Ectodermal cell (in vitro differentiated cells): ENCODE data around the gene ETV1.

ENCODE experiments used
- H3K27ac ChIP-seq: 2 replicates; pipeline ENCODE4 v1.7.0; 2013; ENCODE audit warnings: mild to moderate bottlenecking, low read depth, low read length; ENCODE audit not compliant: insufficient read depth, poor library complexity, severe bottlenecking
- H3K27me3 ChIP-seq: 2 replicates; pipeline ENCODE4 v1.7.0; 2013; ENCODE audit warnings: mild to moderate bottlenecking, low read length; ENCODE audit not compliant: insufficient read depth, control insufficient read depth, poor library complexity, severe bottlenecking
- H3K36me3 ChIP-seq: one replicate; pipeline ENCODE4 v1.7.0; 2013; ENCODE audit warnings: low read length; ENCODE audit not compliant: control insufficient read depth, insufficient read depth
- H3K4me1 ChIP-seq: one replicate; pipeline ENCODE4 v1.7.0; 2013; ENCODE audit warnings: low read length; ENCODE audit not compliant: control insufficient read depth, insufficient read depth
- H3K4me3 ChIP-seq: 2 replicates; pipeline ENCODE4 v1.7.0; 2013; ENCODE audit warnings: low read depth, low read length, control low read depth; ENCODE audit not compliant: insufficient read depth
- H3K9me3 ChIP-seq: 2 replicates; pipeline ENCODE4 v1.7.0; 2013; ENCODE audit warnings: mild to moderate bottlenecking, low read length, moderate library complexity; ENCODE audit not compliant: control insufficient read depth
- WGBS, 2 experiments: methylation state at CpG; one replicate each; pipeline ENCODE4 v1.1.7; 2013; ENCODE audit warnings: missing lambda C conversion rate in 2 of 2; 5-methylcytosine and 5-hydroxymethylcytosine counted together

The ETV1 gene

GRCh38 chr7:13911909-13912308 lies 77.6 kb downstream of the ETV1 start:
- Histone ChIP-seq H3K36me3 (no peaks in the 10 kb centered on the region), H3K4me1 (peaks cover 4% of the 10 kb centered on the region), H3K9me3 (no peaks in the 10 kb centered on the region), H3K27ac (no peak overlapping the region), H3K4me3 (no peak overlapping the region), H3K27me3 (no peaks in the 10 kb centered on the region)
- 94 to 98% methylated on average over 2 of the region's 2 CpGs for WGBS, 2 experiments

- no peaks in the 10 kb centered on the region for H3K36me3 ChIP-seq
- no peak overlapping the region for H3K27ac ChIP-seq
- WGBS, 2 experiments = 95 to 96% methylated on average over 6 to 8 of the region's 8 CpGs
- H3K9me3 ChIP-seq = no peaks in the 10 kb centered on the region
- H3K4me3 ChIP-seq = no peak overlapping the region
- H3K4me1 ChIP-seq = peaks cover 4% of the 10 kb centered on the region
- no peaks in the 10 kb centered on the region for H3K27me3 ChIP-seq
Observed at GRCh38 chr7:13910805-13911551, 78.5 kb downstream of the ETV1 start.

- H3K27me3 ChIP-seq = no peaks in the 10 kb centered on the region
- H3K9me3 ChIP-seq = no peaks in the 10 kb centered on the region
- peaks cover 4% of the 10 kb centered on the region for H3K4me1 ChIP-seq
- no peak overlapping the region for H3K4me3 ChIP-seq
- H3K27ac ChIP-seq = peak overlapping the region; percentile 33
- 58 to 62% methylated on average over 8 of the region's 8 CpGs for WGBS, 2 experiments
- H3K36me3 ChIP-seq = no peaks in the 10 kb centered on the region
Observed at GRCh38 chr7:13908667-13909397, 80.6 kb downstream of the ETV1 start.

GRCh38 chr7:13907831-13908230 lies 81.6 kb downstream of the ETV1 start:
- Histone ChIP-seq H3K36me3 (no peaks in the 10 kb centered on the region), H3K4me3 (no peak overlapping the region), H3K4me1 (peaks cover 4% of the 10 kb centered on the region), H3K27me3 (no peaks in the 10 kb centered on the region), H3K9me3 (no peaks in the 10 kb centered on the region), H3K27ac (no peak overlapping the region)
- no CpG with 5 or more reads among the region's 1 CpG for WGBS, 2 experiments

- 96 to 100% methylated on average over 1 to 3 of the region's 3 CpGs for whole genome bisulfite sequencing, 2 experiments
- Histone ChIP-seq H3K9me3 (no peaks in the 10 kb centered on the region), H3K4me3 (no peak overlapping the region), H3K27ac (no peak overlapping the region), H3K27me3 (no peaks in the 10 kb centered on the region), H3K4me1 (peaks cover 4% of the 10 kb centered on the region), H3K36me3 (no peaks in the 10 kb centered on the region)
Observed at GRCh38 chr7:13904689-13905088, 84.8 kb downstream of the ETV1 start.

GRCh38 chr7:13904007-13904406 lies 85.5 kb downstream of the ETV1 start:
- Histone ChIP-seq H3K27me3 (no peaks in the 10 kb centered on the region), H3K27ac (no peak overlapping the region), H3K4me1 (peaks cover under 1% of the 10 kb centered on the region), H3K9me3 (no peaks in the 10 kb centered on the region), H3K4me3 (no peak overlapping the region), H3K36me3 (no peaks in the 10 kb centered on the region)
- 96 to 100% methylated on average over 2 of the region's 2 CpGs for WGBS, 2 experiments

GRCh38 chr7:13901577-13901976 lies 87.9 kb downstream of the ETV1 start:
- Histone ChIP-seq H3K4me1 (no peaks in the 10 kb centered on the region), H3K9me3 (no peaks in the 10 kb centered on the region), H3K4me3 (no peak overlapping the region), H3K27ac (no peak overlapping the region), H3K36me3 (no peaks in the 10 kb centered on the region), H3K27me3 (no peaks in the 10 kb centered on the region)
- WGBS, 2 experiments = 100% methylated on average over 2 to 3 of the region's 3 CpGs

GRCh38 chr7:13898957-13899670 lies 90.4 kb downstream of the ETV1 start:
- Histone ChIP-seq H3K27ac (no peak overlapping the region), H3K27me3 (no peaks in the 10 kb centered on the region), H3K36me3 (no peaks in the 10 kb centered on the region), H3K4me1 (no peaks in the 10 kb centered on the region), H3K4me3 (no peak overlapping the region), H3K9me3 (no peaks in the 10 kb centered on the region)
- WGBS, 2 experiments = 87 to 90% methylated on average over 6 of the region's 6 CpGs

GRCh38 chr7:13897819-13898218 lies 91.6 kb downstream of the ETV1 start:
- H3K4me1 ChIP-seq = no peaks in the 10 kb centered on the region
- no peaks in the 10 kb centered on the region for H3K36me3 ChIP-seq
- 90 to 100% methylated on average over 1 to 2 of the region's 2 CpGs for WGBS, 2 experiments
- H3K27me3 ChIP-seq = no peaks in the 10 kb centered on the region
- H3K4me3 ChIP-seq = no peak overlapping the region
- H3K27ac ChIP-seq = no peak overlapping the region
- no peaks in the 10 kb centered on the region for H3K9me3 ChIP-seq

- 88 to 95% methylated on average over 4 of the region's 4 CpGs for WGBS, 2 experiments
- no peaks in the 10 kb centered on the region for H3K4me1 ChIP-seq
- no peaks in the 10 kb centered on the region for H3K36me3 ChIP-seq
- H3K4me3 ChIP-seq = no peak overlapping the region
- H3K27me3 ChIP-seq = no peaks in the 10 kb centered on the region
- H3K9me3 ChIP-seq = no peaks in the 10 kb centered on the region
- no peak overlapping the region for H3K27ac ChIP-seq
Observed at GRCh38 chr7:13894954-13895353, 94.5 kb downstream of the ETV1 start.
